Effector memory CD8-positive, alpha-beta T cell (primary cell): ENCODE results near the gene STRIP2.
"Not testable (repeated sequence)": the region's sequence is repeated elsewhere in the genome, so short reads cannot be mapped to it uniquely, and the experiment has no call there.

Experiments used
- ATAC-seq: fragments of 150-1000 bp; cut with Tn5 transposase; replicated peaks from 2 replicates; pipeline ENCODE4 v1.10.0; 2021; ENCODE audit warnings: mild to moderate bottlenecking, moderate library complexity
- DNase-seq, 3 experiments: peaks; one replicate each; pipeline ENCODE4 v3.0.0; 2021
- H3K27ac Mint-ChIP-seq, 2 donors: one replicate each; pipeline ENCODE4 v1.8.0; 2022; ENCODE audit warnings: mild to moderate bottlenecking in 2 of 2, mixed read lengths in 2 of 2, moderate library complexity in 2 of 2
- H3K27me3 Mint-ChIP-seq, 2 donors: one replicate each; pipeline ENCODE4 v1.8.0; 2022; ENCODE audit warnings: mixed read lengths in 2 of 2
- H3K36me3 Mint-ChIP-seq: one replicate; pipeline ENCODE4 v1.8.0; 2022; ENCODE audit warnings: mild to moderate bottlenecking, moderate library complexity, mixed read lengths; ENCODE audit not compliant: insufficient read depth
- H3K4me1 Mint-ChIP-seq, 2 donors: one replicate each; pipeline ENCODE4 v1.8.0; 2022; ENCODE audit warnings: low read depth in 2 of 2, mixed read lengths in 2 of 2
- H3K4me3 Mint-ChIP-seq, 2 donors: one replicate each; pipeline ENCODE4 v1.8.0; 2022; ENCODE audit warnings: mild to moderate bottlenecking in 2 of 2, mixed read lengths in 2 of 2, moderate library complexity in 2 of 2
- H3K9me3 Mint-ChIP-seq, 2 donors: one replicate each; pipeline ENCODE4 v1.8.0; 2022; ENCODE audit warnings: mixed read lengths in 2 of 2

Gene STRIP2

GRCh38 chr7:129394982-129395914 lies 39.0 kb upstream of the STRIP2 start:
- DNase-seq, result no peak
- no peaks in the 10 kb centered on the region for H3K27me3 Mint-ChIP-seq

DNA sequence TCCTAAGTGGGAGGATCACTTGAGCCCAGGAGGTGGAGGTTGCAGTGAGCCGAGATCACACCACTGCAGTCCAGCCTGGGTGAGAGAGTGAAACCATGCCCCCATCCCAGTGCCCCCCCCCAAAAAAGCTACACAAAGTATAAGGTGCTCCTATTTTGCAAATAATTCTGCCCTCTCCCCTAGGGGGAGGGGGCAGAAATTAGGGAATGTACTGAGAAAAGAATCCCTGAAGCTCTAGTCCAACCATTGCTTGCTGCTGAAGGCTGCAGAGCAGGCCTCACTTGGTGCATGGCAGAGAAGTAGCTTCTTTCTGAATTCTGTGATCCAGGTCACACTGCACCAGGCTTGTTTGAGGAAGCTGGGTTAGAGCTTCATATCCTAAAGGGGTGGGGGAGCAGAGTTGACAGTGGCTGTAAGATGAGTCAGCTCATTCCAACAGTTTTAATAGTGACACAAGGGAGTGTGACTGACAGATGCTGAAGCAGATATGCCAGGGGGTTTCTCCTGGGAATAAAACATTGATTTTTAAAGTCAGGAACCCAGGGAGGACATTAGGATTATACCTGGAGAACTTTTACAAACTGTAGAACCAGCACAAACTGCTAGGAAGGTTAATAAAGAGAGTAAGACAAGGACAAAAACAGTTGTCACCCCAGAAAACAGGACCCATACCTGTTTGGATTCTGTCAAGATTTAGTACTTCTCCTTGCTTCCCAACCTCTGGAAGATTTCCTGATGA lies 32.8 kb upstream of the STRIP2 start:
- Mint-ChIP-seq H3K4me3 (no peak overlapping the region), H3K27ac (no peak overlapping the region), H3K36me3 (peaks cover 19% of the 10 kb centered on the region), H3K9me3 (no peaks in the 10 kb centered on the region), H3K27me3 (no peaks in the 10 kb centered on the region), H3K4me1 (no peaks in the 10 kb centered on the region)
- ATAC-seq, result no peak
- DNase-seq, result no peak

More at GRCh38 chr7:129394982-129395914, 39.0 kb upstream of the STRIP2 start:
- peak overlapping the region in 1 of 2 donors; percentile 79 for H3K27ac Mint-ChIP-seq
- no peak overlapping the region for H3K4me3 Mint-ChIP-seq
- no peaks in the 10 kb centered on the region for H3K9me3 Mint-ChIP-seq
- no peaks in the 10 kb centered on the region for H3K4me1 Mint-ChIP-seq
- no peak for ATAC-seq
- peaks cover 14% of the 10 kb centered on the region for H3K36me3 Mint-ChIP-seq

- no peak overlapping the region for H3K27ac Mint-ChIP-seq
- H3K9me3 Mint-ChIP-seq, result no peaks in the 10 kb centered on the region
- no peak for DNase-seq
- ATAC-seq, result no peak
- no peaks in the 10 kb centered on the region for H3K27me3 Mint-ChIP-seq
- no peaks in the 10 kb centered on the region for H3K4me1 Mint-ChIP-seq
- H3K4me3 Mint-ChIP-seq, result no peak overlapping the region
- peaks cover 21% of the 10 kb centered on the region for H3K36me3 Mint-ChIP-seq
These were observed 32.0 kb upstream of the STRIP2 start for GRCh38 chr7:129401967-129402860.

DNA sequence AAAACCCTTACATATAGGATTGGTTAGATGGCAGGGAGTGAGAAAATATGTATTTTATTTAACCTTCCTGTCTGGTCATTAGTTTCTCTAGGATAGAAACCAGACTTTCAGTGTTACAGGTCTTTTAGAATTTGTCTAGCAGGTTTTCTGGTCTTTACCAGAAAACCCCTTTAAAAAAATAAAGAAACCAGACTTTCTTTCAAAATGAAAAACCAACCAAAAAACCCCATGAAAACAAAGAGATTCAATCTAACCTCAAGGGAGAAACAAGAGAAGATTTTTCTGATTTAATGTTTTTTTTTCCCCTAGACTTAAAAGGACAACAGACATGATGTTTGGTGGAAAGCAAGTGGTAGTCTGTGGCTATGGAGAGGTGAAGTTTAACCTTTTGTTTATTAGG lies 28.7 kb upstream of the STRIP2 start:
- Mint-ChIP-seq H3K4me1 (no peaks in the 10 kb centered on the region), H3K27me3 (no peaks in the 10 kb centered on the region), H3K36me3 (peaks cover 9% of the 10 kb centered on the region), H3K4me3 (no peak overlapping the region), H3K27ac (no peak overlapping the region), H3K9me3 (no peaks in the 10 kb centered on the region)
- ATAC-seq (no peak), DNase-seq (no peak)

DNA sequence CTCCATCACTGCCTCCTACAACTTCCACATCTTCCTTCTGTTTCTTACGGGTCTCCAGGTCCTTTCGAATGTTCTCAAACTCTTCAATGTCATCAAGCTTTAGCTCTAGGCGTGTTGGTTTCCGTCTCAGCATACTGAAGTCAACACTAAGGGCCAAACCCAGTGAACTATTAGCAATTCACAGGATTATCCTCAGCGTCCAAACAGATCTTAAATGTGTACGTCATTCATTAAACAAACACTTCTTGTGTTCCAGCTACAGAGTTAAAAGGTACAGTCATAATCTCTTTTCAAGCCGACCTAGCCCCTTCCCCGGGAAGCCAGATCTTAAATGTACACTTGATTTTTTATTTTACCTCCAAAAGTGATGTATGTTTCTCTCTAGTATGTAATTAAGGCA lies 24.0 kb upstream of the STRIP2 start:
- not testable (repeated sequence) for DNase-seq, H3K27ac Mint-ChIP-seq, H3K4me3 Mint-ChIP-seq, H3K9me3 Mint-ChIP-seq, ATAC-seq, H3K4me1 Mint-ChIP-seq, H3K27me3 Mint-ChIP-seq, H3K36me3 Mint-ChIP-seq

GRCh38 chr7:129412501-129412900 lies 21.7 kb upstream of the STRIP2 start:
- Mint-ChIP-seq H3K27me3 (no peaks in the 10 kb centered on the region), H3K36me3 (peaks cover 9% of the 10 kb centered on the region), H3K27ac (no peak overlapping the region), H3K4me1 (no peaks in the 10 kb centered on the region), H3K4me3 (no peak overlapping the region), H3K9me3 (no peaks in the 10 kb centered on the region)
- no peak for ATAC-seq
- DNase-seq, result no peak

DNA sequence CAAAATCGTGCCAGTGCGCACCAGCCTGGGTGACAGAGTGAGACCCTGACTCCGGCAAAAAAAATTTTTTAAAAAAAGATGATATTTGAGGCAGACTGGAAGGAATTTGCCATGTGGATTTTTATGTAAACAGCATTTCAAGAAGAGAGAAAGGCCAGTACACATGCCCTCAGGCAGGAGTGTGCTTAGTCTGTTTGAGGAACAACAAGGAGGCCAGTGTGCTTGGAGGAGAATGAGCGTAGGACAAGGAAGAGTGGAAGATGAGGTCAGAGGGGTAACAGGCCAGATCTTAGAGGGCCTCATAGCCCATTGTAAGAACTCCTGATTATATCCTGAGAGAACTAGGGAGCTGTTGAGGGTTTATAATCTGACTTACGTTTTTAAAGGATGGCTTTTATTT lies 17.2 kb upstream of the STRIP2 start:
- Mint-ChIP-seq H3K4me3 (no peak overlapping the region), H3K9me3 (no peaks in the 10 kb centered on the region), H3K4me1 (no peaks in the 10 kb centered on the region), H3K27ac (no peak overlapping the region), H3K27me3 (no peaks in the 10 kb centered on the region), H3K36me3 (peaks cover 6% of the 10 kb centered on the region)
- DNase-seq (no peak), ATAC-seq (no peak)

GRCh38 chr7:129421717-129422250 lies 12.4 kb upstream of the STRIP2 start:
- Mint-ChIP-seq H3K27ac (no peak overlapping the region), H3K36me3 (peaks cover 9% of the 10 kb centered on the region), H3K9me3 (no peaks in the 10 kb centered on the region), H3K27me3 (no peaks in the 10 kb centered on the region), H3K4me3 (no peak overlapping the region), H3K4me1 (no peaks in the 10 kb centered on the region)
- no peak for ATAC-seq
- no peak for DNase-seq

- ATAC-seq (no peak), DNase-seq (no peak)
- no peaks in the 10 kb centered on the region for H3K4me1 Mint-ChIP-seq
- H3K27ac Mint-ChIP-seq, result no peak overlapping the region
- no peaks in the 10 kb centered on the region for H3K9me3 Mint-ChIP-seq
- no peaks in the 10 kb centered on the region for H3K27me3 Mint-ChIP-seq
- peaks cover 9% of the 10 kb centered on the region for H3K36me3 Mint-ChIP-seq
- no peak overlapping the region for H3K4me3 Mint-ChIP-seq
These were observed 11.5 kb upstream of the STRIP2 start for GRCh38 chr7:129422727-129423126.

- peaks cover 5% of the 10 kb centered on the region for H3K36me3 Mint-ChIP-seq
- H3K4me1 Mint-ChIP-seq, result no peaks in the 10 kb centered on the region
- no peak overlapping the region for H3K4me3 Mint-ChIP-seq
- DNase-seq (no peak), ATAC-seq (no peak)
- no peak overlapping the region for H3K27ac Mint-ChIP-seq
- no peaks in the 10 kb centered on the region for H3K27me3 Mint-ChIP-seq
- no peaks in the 10 kb centered on the region for H3K9me3 Mint-ChIP-seq
These were observed 10.4 kb upstream of the STRIP2 start for GRCh38 chr7:129423700-129424410.

- Mint-ChIP-seq H3K4me3 (no peak overlapping the region), H3K27me3 (no peaks in the 10 kb centered on the region), H3K9me3 (no peaks in the 10 kb centered on the region), H3K36me3 (peaks cover 5% of the 10 kb centered on the region), H3K4me1 (no peaks in the 10 kb centered on the region), H3K27ac (no peak overlapping the region)
- no peak for ATAC-seq
- no peak for DNase-seq
These were observed 7.8 kb upstream of the STRIP2 start for GRCh38 chr7:129426482-129426881.

DNA sequence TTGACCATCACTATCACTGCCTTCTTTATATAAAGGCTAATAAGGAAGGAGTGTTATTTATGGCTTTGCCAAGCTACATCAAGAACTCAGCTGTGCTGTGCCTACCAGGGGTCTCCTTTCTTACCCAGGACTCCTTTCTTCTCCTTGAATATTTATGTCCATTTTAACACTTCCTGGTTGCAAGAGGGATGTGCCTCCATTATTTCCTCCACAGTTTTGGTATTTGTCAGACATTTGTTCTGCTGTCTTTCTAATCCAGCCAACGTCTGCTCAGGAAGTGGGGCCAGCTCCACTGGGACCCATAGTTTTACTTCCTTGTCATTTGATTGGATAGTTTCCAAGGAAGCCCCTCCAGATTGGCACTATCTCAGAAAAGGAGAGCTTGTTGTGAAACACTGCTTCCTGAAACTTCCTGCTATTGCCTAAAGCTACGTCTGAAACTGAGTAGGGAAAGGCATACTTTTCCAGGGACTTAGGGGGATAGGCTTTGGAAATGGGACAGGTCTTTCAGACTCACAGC lies 6.6 kb upstream of the STRIP2 start:
- ATAC-seq, result no peak
- H3K9me3 Mint-ChIP-seq, result no peaks in the 10 kb centered on the region
- H3K4me3 Mint-ChIP-seq, result no peak overlapping the region
- peaks cover 5% of the 10 kb centered on the region for H3K36me3 Mint-ChIP-seq
- peaks cover 2 to 4% of the 10 kb centered on the region in 2 donors for H3K27me3 Mint-ChIP-seq
- no peak overlapping the region for H3K27ac Mint-ChIP-seq
- H3K4me1 Mint-ChIP-seq, result no peaks in the 10 kb centered on the region
- DNase-seq, result no peak
